ENCODE results near the gene CCDC85A.

The CCDC85A gene

GRCh38 chr2:56309626-56310170, 125.9 kb downstream of the CCDC85A start:
- no peak for DNase-seq (ENCODE audit: low spot score)

- peak; percentile 61 for DNase-seq (ENCODE audit: low spot score)
Observed at GRCh38 chr2:56313500-56313921, 129.7 kb downstream of the CCDC85A start.

DNA sequence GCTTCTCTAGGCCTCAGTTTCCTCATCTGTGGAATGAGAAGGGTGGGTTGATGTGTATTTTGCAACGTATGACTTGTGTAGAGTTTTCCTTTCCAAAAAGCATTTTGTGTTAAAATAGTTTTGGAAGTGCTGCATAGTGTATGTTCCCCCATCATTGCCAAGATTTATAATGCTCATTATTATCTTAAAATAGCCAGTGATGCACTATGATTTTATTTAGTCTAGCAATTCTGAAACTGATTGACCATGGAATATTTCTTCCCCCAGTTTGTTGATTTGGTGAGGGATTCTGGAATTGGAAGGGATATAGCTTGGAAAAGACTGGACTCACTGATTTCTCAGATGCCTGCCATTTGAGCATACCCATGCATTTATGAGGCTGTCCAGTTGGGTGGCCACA, 130.6 kb downstream of the CCDC85A start:
- no peak for DNase-seq (ENCODE audit: low spot score)

DNA sequence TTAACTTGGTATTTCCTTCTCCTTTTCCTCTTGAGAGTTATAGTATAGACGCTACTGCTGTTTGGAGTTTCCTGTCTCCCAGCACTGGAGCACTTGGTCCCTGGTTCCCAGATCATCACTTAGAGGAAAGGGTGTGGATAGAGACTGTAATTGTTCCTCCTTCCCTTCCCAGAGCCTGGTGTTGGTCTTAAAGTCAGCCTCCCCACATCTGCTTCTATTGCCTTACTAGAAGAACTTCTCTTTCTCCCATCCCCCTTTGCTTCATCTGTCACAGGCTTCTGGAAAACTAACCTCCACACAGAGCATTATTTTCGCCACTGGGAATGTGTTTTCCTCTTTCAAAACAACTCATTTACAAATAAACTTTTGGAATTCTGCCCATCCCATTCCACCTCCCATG, 131.0 kb downstream of the CCDC85A start:
- DNase-seq (ENCODE audit: low spot score): peak; percentile 22

- no peak for DNase-seq (ENCODE audit: low spot score)
Observed at GRCh38 chr2:56315376-56315775, 131.6 kb downstream of the CCDC85A start.

DNA sequence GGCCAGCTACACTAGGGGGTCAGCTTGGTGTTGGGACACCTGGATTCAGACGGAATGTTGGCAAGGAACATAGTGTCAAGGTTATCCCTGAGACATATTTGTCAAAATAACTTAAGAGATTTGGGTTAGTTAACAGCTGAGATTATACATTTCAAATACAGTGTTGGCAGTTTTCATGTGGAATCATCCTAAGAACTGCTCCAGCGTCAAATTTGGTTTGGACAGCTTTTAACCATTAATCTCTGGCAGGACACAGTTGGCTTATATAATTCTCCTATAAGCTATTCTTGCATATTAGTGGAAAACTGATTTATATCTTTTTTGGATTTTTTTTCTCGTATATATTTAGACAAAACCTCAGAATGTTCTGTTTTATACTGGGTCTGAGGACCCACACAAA, 132.2 kb downstream of the CCDC85A start:
- DNase-seq (ENCODE audit: low spot score): no peak

DNA sequence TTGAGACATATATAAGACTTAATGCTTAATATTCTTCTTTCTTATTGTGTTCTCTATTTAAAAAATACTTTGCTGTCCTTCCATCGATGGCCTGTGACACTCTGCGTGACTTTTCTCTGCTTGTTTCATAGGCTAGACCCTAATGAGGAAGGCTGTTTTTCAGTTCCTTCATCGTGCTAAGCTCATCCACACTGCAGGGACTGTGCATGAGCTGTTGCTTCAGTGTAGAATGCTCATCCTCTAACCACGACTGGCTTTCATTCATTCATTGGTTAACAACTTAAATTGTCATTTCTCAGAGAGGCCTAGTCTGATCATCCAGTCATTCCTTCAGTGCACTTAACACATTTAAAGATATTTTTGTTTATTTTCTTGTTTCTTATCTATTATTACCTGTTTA, 134.4 kb downstream of the CCDC85A start:
- no peak for DNase-seq (ENCODE audit: low spot score)

GRCh38 chr2:56325661-56326345, 142.0 kb downstream of the CCDC85A start:
- no peak for DNase-seq (ENCODE audit: low spot score)

DNA sequence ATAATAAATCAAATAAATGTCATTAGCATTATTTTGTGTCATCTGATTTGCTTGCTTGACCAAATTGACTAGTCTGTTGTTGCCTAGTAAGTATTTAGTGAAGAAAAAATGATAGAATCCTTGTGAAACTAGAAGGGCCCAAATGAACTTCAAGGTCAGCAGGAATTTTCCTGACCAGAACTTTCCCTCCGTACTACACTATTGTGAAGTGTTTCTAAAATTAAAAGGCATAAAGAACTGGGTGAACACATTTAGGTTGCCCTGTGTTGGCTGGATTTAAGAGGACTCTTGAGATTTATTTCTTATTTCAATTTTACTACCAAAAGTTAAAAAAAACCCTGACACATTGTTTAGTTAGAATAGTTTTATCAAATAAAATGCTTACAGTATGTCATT, 142.6 kb downstream of the CCDC85A start:
- DNase-seq (ENCODE audit: low spot score): no peak

DNA sequence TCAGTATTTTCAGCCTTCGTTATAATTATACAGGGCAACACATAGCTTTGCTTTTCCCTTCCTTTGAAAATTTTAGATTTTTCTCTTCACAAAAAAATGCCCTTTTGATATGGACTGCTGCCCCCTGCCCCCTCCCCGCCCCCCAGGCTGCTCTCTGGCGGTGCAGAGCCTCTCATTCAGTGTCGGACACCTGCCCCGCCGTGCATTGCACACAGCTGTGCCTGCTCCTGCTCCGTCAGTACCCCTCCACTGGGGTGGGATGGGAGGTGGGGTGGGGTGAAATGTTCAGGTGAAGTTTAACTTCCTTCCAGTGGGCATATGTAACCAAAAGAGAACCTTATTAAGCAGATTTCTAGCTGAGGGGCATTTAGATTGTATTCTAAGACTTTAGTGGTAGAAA, 148.0 kb downstream of the CCDC85A start:
- no peak for DNase-seq (ENCODE audit: low spot score)

DNA sequence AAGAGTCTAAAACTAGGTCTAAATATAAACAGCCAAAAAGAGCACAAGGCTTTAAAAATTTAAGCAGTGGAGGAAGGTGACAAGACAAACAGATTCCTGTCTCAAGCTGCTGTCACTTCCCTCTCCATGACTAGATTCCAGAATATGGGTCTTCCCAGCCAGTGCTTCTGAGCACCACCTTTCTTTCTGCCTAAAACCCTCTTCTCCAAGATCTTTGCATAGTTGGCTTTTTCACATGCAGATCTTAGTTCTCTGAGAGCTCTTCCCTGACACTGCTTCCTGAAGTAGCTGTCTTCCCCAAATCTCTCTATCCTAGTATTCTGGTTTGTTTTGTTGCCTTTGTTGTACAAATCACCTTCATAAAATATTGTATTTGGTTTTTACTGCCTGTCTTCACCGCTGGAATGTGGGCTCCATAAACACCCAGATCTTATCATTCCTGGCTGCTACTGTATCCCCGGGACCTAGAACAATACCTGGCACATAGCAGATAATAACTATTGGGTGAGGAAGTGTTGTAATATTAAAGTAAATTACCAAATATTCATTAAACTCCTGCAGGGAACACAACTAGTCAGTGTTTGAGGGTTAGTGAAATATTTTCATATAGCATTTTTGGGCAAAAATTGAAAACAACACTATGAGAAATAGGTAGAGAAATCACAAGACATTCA, 150.2 kb downstream of the CCDC85A start:
- no peak for DNase-seq (ENCODE audit: low spot score)

DNA sequence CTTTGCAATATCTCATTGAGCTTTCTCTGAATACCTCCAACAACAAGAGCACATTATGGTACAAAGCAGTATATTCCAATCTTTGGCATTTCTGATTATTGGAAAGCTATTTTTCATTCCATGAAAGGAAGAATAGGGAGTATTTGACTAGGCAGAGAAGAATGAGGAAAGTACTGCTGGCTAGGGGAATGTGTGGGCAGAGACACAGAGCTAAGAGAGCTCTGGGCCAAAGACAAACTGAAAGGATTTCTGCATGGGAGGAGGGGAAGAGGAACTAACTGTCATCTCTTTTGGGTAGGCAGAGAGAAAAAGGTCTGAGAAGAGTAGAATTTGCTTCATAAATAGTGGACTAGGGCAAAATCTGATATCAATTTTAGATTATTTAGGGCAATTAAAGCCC, 150.8 kb downstream of the CCDC85A start:
- no peak for DNase-seq (ENCODE audit: low spot score)

- no peak for DNase-seq (ENCODE audit: low spot score)
Observed at GRCh38 chr2:56335101-56335500, 151.3 kb downstream of the CCDC85A start.

- DNase-seq (ENCODE audit: low spot score): peak; percentile 36
Observed at GRCh38 chr2:56337342-56337741, 153.6 kb downstream of the CCDC85A start.

GRCh38 chr2:56338232-56338631, 154.4 kb downstream of the CCDC85A start:
- DNase-seq (ENCODE audit: low spot score): no peak

GRCh38 chr2:56344771-56345170, 161.0 kb downstream of the CCDC85A start:
- no peak for DNase-seq (ENCODE audit: low spot score)

- DNase-seq (ENCODE audit: low spot score): no peak
Observed at GRCh38 chr2:56347881-56348280, 164.1 kb downstream of the CCDC85A start.

DNA sequence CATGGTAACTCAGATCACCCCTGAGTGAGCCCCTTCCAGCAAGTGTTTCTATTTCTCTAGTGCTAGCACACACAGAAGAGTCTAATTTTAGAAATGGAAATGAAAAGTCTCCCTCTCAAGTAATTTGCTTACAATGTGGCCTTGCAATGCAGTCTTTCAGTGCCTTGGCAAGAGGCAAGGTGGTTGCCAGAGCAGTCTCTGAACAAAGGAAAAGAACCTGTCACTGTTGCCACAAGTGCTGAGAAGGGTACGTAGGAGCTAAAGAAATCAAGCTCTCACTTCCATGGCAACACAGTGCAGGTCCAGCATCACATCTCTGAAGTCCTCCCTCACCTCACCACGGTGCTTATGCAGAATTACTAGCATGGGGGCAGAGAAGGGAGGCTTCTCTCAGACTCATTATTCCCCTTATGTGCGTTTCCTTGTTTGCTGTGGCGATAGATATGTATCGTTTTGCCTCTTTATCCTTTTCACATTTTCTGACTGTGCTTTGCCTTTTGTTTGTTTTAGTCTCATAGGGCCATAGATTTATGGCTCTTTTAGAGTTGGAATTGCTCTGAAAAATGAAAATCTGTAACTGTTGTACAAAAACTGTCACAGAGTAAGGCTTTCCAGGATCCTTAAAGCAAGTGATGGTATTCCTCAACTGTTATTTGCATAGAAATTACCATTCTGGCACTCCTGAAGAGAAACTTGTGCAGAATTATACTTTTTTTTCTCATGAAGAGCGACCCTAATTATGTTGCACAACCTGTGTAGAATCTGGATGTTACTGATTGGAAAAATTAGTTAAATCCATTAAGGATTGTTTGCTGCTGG, 164.8 kb downstream of the CCDC85A start:
- no peak for DNase-seq (ENCODE audit: low spot score)

DNA sequence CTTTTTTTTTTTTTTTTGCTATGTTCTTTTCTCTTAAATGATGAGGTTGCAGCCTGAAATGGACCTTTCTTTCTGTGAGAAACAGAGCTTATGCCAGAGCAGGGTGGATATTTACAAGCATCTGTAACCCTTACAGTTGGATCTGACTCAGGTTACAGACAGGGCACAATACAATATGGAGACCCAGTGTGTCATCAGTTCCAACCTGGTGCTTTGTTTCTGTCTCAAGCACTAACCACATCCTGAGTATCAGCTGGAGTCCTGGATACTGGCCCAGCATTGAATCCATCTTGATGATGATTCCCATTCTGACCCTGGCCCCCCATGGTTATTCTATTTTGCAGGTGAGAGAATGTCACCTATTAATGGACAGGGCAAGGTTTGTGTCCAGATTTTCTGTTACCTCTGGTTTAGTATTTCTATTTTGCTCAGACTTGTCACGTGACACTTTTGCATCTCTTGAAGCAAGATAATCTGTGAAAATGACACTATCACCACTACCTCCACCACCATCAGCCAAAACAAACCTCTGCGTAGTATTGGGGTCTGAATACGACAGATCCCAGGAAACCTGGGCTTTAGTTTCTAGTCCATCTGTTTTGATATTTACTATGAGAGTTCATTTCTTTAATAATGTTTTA, 174.0 kb downstream of the CCDC85A start:
- peak; percentile 80 for DNase-seq (ENCODE audit: low spot score)

DNA sequence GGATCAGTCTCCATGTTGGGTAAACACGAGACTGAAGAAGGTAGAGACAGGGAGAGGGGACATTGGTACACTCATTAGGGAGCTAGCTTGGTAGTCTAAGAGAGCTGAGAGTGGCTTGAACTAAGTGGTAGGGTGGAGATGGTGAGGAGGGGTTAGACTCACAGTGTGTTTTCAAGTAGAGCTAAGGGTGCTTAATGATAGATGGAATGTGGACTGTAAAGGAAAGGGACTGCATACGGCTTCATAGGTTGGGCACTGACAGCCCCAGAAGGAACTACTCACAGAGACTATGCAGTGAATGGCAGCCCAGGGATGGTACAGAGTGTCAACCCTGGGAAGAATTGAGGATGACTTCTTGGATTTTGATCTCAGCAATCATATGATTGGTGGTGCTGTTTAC, 178.1 kb downstream of the CCDC85A start:
- DNase-seq (ENCODE audit: low spot score): no peak

- DNase-seq (ENCODE audit: low spot score): no peak
Observed at GRCh38 chr2:56364902-56365301, 181.1 kb downstream of the CCDC85A start.

- no peak for DNase-seq (ENCODE audit: low spot score)
Observed at GRCh38 chr2:56369316-56369715, 185.5 kb downstream of the CCDC85A start.

Data from cerebellar cortex (tissue), 1 donor.